ENCODE measurements around the gene RBM48. TPM values are rescaled to one million over a fixed set of nuclear protein-coding genes. Genes with fewer than 3 reads are reported as not detected.

RBM48 gene
- total and polyA plus RNA-seq, 2 donors (not counting 3 experiments of a cell fraction or from before 2014, with no cell fraction given), result 9.8 to 12.0 TPM

DNA sequence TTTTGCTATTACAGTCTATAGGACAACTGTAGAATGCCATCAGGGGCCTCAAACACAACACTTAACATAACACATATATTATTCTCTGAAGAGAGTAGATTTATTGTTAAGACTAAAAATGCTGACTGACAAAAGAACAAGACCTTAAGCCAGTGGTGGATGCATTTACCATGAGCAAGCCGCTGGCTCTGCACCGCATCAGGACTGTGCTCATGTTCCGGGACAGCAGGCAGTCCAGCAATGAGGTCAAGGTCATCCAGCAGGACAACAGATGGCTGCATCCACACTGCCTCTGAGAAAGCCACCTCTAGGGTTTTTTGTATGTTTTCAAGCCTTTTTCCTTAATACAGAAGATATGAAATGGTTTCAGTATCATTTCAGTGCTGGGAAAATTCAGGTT is 24.0 kb upstream of the RBM48 start:
- dilution Hi-C loops (cut with MboI; ENCODE audit: extremely low pct_ligation_motif_present, low sequenced_read_pairs), result no loop called here

DNA sequence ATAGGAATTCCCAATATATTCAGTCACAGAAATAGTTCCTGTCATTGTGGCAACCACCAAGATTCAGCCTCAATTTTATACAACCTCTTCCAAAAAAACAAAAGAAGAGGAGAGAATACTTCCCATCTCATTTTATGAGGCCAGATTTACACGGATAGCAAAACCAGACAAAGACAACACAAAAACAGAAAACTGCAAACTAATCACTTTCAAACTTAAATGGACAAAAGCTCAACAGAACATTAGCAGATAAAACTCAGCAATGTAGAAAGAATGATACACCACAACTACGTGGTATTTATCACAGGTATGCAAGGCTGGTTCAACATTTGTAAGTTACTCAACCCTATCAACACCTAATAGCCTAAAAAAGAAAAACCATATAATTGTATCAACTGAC is 22.2 kb upstream of the RBM48 start:
- Histone ChIP-seq H3K4me1 (ENCODE audit: control insufficient read depth, extremely low read depth, insufficient read depth, low read length) (no peaks in the 10 kb centered on the region), H3K9ac (replicated peaks; ENCODE audit: extremely low read depth, insufficient read depth, low read length) (no peak overlapping the region), H2AFZ (ENCODE audit: low read depth, low read length) (no peak overlapping the region), H3K4me2 (ENCODE audit: insufficient read depth, low read length) (no peak overlapping the region), H3K36me3 (ENCODE audit: control insufficient read depth in 2 of 2, extremely low read depth in 1 of 2, insufficient read depth in 2 of 2, low read length in 2 of 2) (peaks cover 0 to under 1% of the 10 kb centered on the region in 2 experiments), H3K9me1 (replicated peaks; ENCODE audit: control insufficient read depth, extremely low read depth, insufficient read depth, low read length) (no peaks in the 10 kb centered on the region), H3K27ac (ENCODE audit: insufficient read depth, low read depth, low read length) (no peak overlapping the region), H3K79me2 (ENCODE audit: control insufficient read depth, insufficient read depth, low read length) (no peaks in the 10 kb centered on the region), H3K27me3 (ENCODE audit: control insufficient read depth in 2 of 2, insufficient read depth in 2 of 2, low read length in 2 of 2) (no peaks in the 10 kb centered on the region), H3K9me3 (replicated peaks; ENCODE audit: control insufficient read depth, insufficient read depth, low read length) (no peaks in the 10 kb centered on the region), H3K4me3 (replicated peaks in 1 of 3; ENCODE audit: insufficient read depth in 1 of 3, low read depth in 1 of 3, low read length in 3 of 3) (no peak overlapping the region), H4K20me1 (replicated peaks; ENCODE audit: control insufficient read depth, extremely low read depth, insufficient read depth, low read length) (no peaks in the 10 kb centered on the region)
- intact Hi-C loops (cut with micrococcal nuclease) (no loop called here), dilution Hi-C loops (cut with MboI; ENCODE audit: extremely low pct_ligation_motif_present, low sequenced_read_pairs) (no loop called here)
- no peak for TF ChIP-seq FOS (IDR thresholded peaks at IDR 0.05; ENCODE audit: borderline replicate concordance, insufficient read depth, low read length)
- TF ChIP-seq POLR2AphosphoS5 (IDR thresholded peaks at IDR 0.05; ENCODE audit: insufficient read depth, low read depth, low read length), result no peak
- no peak for TF ChIP-seq POLR2A (IDR thresholded peaks at IDR 0.05; ENCODE audit: low read depth, low read length)
- no peak for TF ChIP-seq JUN (IDR thresholded peaks at IDR 0.05; ENCODE audit: borderline replicate concordance, insufficient read depth, insufficient read length, low read depth)
- no peak for TF ChIP-seq EZH2 (IDR thresholded peaks at IDR 0.05; ENCODE audit: borderline replicate concordance, low read depth, low read length, severe bottlenecking)
- TF ChIP-seq CTCF (IDR thresholded peaks at IDR 0.05; ENCODE audit: extremely low read depth in 1 of 2, insufficient read depth in 1 of 2, low read depth in 1 of 2, low read length in 2 of 2), result no peak
- no peak for TF ChIP-seq GATA2 (IDR thresholded peaks at IDR 0.05; ENCODE audit: insufficient read depth, insufficient read length, low read depth, low read length)
- no peak for TF ChIP-seq MYC (IDR thresholded peaks at IDR 0.05; ENCODE audit: low read depth, low read length)
- TF ChIP-seq MAX (IDR thresholded peaks at IDR 0.05; ENCODE audit: insufficient read depth, insufficient read length), result no peak
- ChIA-PET CTCF (interaction anchor here (0.6 to 1.1 kb wide), 3 partner anchors 8 to 17 kb away, joined by 3 to 4 read pairs (median 3); no protein-coding TSS in a partner anchor), POLR2A (no interaction called here)
- DNase-seq (ENCODE audit: low read depth, low spot score) (no peak), FAIRE-seq (no peak)
- no TSS peak for BruUV-seq (replicated peaks)

More for the DNA sequence above, 24.0 kb upstream of the RBM48 start:
- H3K4me1 ChIP-seq (ENCODE audit: control insufficient read depth, extremely low read depth, insufficient read depth, low read length), result no peaks in the 10 kb centered on the region
- FAIRE-seq (no peak), DNase-seq (ENCODE audit: low read depth, low spot score) (no peak)
- H3K9me3 ChIP-seq (replicated peaks; ENCODE audit: control insufficient read depth, insufficient read depth, low read length), result no peaks in the 10 kb centered on the region
- no peak for TF ChIP-seq FOS (IDR thresholded peaks at IDR 0.05; ENCODE audit: borderline replicate concordance, insufficient read depth, low read length)
- no peak for TF ChIP-seq POLR2A (IDR thresholded peaks at IDR 0.05; ENCODE audit: low read depth, low read length)
- TF ChIP-seq MYC (IDR thresholded peaks at IDR 0.05; ENCODE audit: low read depth, low read length), result no peak
- H3K27ac ChIP-seq (ENCODE audit: insufficient read depth, low read depth, low read length), result no peak overlapping the region
- intact Hi-C loops (cut with micrococcal nuclease), result no loop called here
- peaks cover 0 to 2% of the 10 kb centered on the region in 2 experiments for H3K36me3 ChIP-seq (ENCODE audit: control insufficient read depth in 2 of 2, extremely low read depth in 1 of 2, insufficient read depth in 2 of 2, low read length in 2 of 2)
- no peaks in the 10 kb centered on the region for H3K79me2 ChIP-seq (ENCODE audit: control insufficient read depth, insufficient read depth, low read length)
- no peak overlapping the region for H3K9ac ChIP-seq (replicated peaks; ENCODE audit: extremely low read depth, insufficient read depth, low read length)
- ChIA-PET CTCF (no interaction called here), POLR2A (no interaction called here)
- no peaks in the 10 kb centered on the region for H4K20me1 ChIP-seq (replicated peaks; ENCODE audit: control insufficient read depth, extremely low read depth, insufficient read depth, low read length)
- H3K4me2 ChIP-seq (ENCODE audit: insufficient read depth, low read length), result no peak overlapping the region
- H3K9me1 ChIP-seq (replicated peaks; ENCODE audit: control insufficient read depth, extremely low read depth, insufficient read depth, low read length), result no peaks in the 10 kb centered on the region
- no peak overlapping the region for H2AFZ ChIP-seq (ENCODE audit: low read depth, low read length)
- no peak overlapping the region for H3K4me3 ChIP-seq (replicated peaks in 1 of 3; ENCODE audit: insufficient read depth in 1 of 3, low read depth in 1 of 3, low read length in 3 of 3)
- H3K27me3 ChIP-seq (ENCODE audit: control insufficient read depth in 2 of 2, insufficient read depth in 2 of 2, low read length in 2 of 2), result no peaks in the 10 kb centered on the region
- BruUV-seq (replicated peaks), result no TSS peak
